Measurements from ENCODE around the gene SLC8A3.

Gene SLC8A3

GRCh38 chr14:70152704-70153103 lies 36.0 kb downstream of the SLC8A3 start:
- no peak for TF ChIP-seq CTCF (IDR thresholded peaks at IDR 0.05; ENCODE audit: extremely low read depth, missing control alignments)

DNA sequence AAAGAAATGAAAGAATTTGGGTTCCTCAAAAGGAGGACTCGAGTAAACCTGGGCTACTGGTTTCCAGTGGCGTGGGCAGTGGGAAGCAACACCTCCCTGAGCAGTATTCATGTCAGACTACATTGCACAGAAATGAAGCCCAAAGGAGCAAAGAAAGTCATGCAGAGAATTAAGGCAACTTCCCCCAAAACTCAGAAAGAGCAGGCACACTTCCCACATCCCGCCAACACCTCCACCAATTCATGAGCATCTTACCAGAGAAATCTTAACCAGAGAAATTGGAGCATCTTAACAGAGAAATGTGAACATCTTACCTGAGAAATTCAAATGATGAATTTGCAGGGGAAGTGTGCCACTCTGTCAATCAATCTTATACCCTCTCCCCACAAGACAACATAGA lies 36.7 kb downstream of the SLC8A3 start:
- DNase-seq (ENCODE audit: low spot score), result no peak
- TF ChIP-seq CTCF (IDR thresholded peaks at IDR 0.05; ENCODE audit: extremely low read depth, missing control alignments), result no peak

More at GRCh38 chr14:70152704-70153103, 36.0 kb downstream of the SLC8A3 start:
- DNase-seq (ENCODE audit: low spot score), result no peak

- no peak for TF ChIP-seq CTCF (IDR thresholded peaks at IDR 0.05; ENCODE audit: extremely low read depth, missing control alignments)
- DNase-seq (ENCODE audit: low spot score), result no peak
These were observed 39.1 kb downstream of the SLC8A3 start for GRCh38 chr14:70149596-70150165.

- DNase-seq (ENCODE audit: low spot score), result no peak
- no peak for TF ChIP-seq CTCF (IDR thresholded peaks at IDR 0.05; ENCODE audit: extremely low read depth, missing control alignments)
These were observed 39.7 kb downstream of the SLC8A3 start for GRCh38 chr14:70148911-70149595.

DNA sequence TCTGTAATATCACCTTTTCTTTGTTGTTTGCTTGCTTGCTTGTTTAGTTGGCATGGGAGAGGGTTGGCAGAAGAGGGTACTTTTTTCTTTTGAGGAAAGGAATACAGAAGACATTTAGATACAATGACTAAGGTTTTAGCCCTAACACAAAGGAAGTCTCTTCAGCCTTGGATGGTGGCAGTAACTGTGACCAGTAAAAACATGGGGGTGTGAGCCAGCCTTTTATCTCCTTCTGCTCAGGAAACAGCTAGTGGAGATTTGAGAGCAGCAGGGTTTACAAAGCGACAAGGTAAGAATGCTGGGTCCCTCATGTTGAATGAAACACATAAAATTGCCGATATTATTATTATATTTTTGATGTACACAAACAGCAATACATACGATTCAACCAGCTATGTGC lies 40.4 kb downstream of the SLC8A3 start:
- DNase-seq (ENCODE audit: low spot score), result no peak
- no peak for TF ChIP-seq CTCF (IDR thresholded peaks at IDR 0.05; ENCODE audit: extremely low read depth, missing control alignments)

DNA sequence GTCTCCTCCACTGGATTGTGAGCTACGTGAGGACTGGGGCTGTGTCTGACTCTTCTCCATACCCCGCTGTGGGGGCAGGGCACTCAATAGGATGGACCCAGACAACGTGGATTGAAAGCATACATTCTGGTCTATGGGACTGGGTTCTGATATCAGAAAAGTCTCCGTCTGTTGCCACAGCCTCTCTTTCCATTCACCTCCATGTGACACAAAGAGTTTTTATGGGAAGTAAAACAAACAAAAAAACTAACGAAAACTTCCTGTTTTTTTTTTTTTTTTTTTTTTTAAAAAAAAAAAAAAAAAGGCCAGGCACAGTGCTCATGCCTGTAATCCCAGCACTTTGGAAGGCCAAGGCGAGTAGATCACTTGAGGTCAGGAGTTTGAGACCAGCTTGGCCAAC lies 44.7 kb downstream of the SLC8A3 start:
- DNase-seq (ENCODE audit: low spot score), result no peak

More for the DNA sequence above, 44.7 kb downstream of the SLC8A3 start:
- no peak for TF ChIP-seq CTCF (IDR thresholded peaks at IDR 0.05; ENCODE audit: extremely low read depth, missing control alignments)

All from GM20000 (cell line).